ENCODE data around the gene ETV6. TPM values are rescaled to one million over a fixed set of nuclear protein-coding genes. Genes with fewer than 3 reads are reported as not detected.

ETV6 gene
- total and polyA plus RNA-seq, 2 of the 8 experiments (the other 6 are each of a cell fraction or from before 2014, with no cell fraction given), result 5.5 to 23.9 TPM

- Histone ChIP-seq H3K23me2 (ENCODE audit: low read depth, low read length) (no peaks in the 10 kb centered on the region), H3K4me3 (ENCODE audit: extremely low read depth in 1 of 4, insufficient read depth in 2 of 4, low read depth in 3 of 4, low read length in 4 of 4) (no peak overlapping the region), H3K79me1 (ENCODE audit: low read depth, low read length) (no peaks in the 10 kb centered on the region; the same call in 1 of the 2 replicates), H3K14ac (ENCODE audit: insufficient read length) (no peak overlapping the region), H3K56ac (replicated peaks; ENCODE audit: insufficient read length, low read depth, low read length) (no peak overlapping the region), H3K23ac (ENCODE audit: insufficient read length) (no peak overlapping the region), H3K18ac (ENCODE audit: extremely low read depth, low read length) (no peak overlapping the region), H2BK5ac (ENCODE audit: low read depth, low read length) (no peak overlapping the region), H3K36me3 (ENCODE audit: control insufficient read depth in 2 of 4, insufficient read depth in 4 of 4, low read length in 3 of 4) (peaks cover 0 to 6% (median 0%) of the 10 kb centered on the region in 4 experiments; a peak in 1 of 8 replicates), H2AK5ac (ENCODE audit: low read depth, low read length) (no peak overlapping the region), H4K91ac (replicated peaks; ENCODE audit: insufficient read length, low read length) (no peak overlapping the region), H3K27me3 (replicated peaks in 1 of 4; ENCODE audit: control insufficient read depth in 3 of 4, extremely low read depth in 1 of 4, insufficient read depth in 3 of 4, low read length in 3 of 4) (no peaks in the 10 kb centered on the region), H4K8ac (ENCODE audit: extremely low read depth, insufficient read depth, low read length) (no peak overlapping the region), H3K9me3 (ENCODE audit: insufficient read depth in 2 of 2, low read depth in 1 of 2, low read length in 1 of 2) (peaks cover 0 to 4% of the 10 kb centered on the region in 2 experiments; a peak in 1 of 4 replicates), H3K4me2 (ENCODE audit: insufficient read depth in 1 of 2, low read depth in 2 of 2, low read length in 2 of 2) (no peak overlapping the region), H2BK15ac (ENCODE audit: low read length) (no peak overlapping the region), H3K27ac (ENCODE audit: low read depth, low read length) (no peak overlapping the region), H3K4ac (replicated peaks; ENCODE audit: insufficient read length, low read depth, low read length) (no peak overlapping the region), H2BK12ac (ENCODE audit: low read depth, low read length) (no peak overlapping the region), H2BK20ac (ENCODE audit: low read length) (no peak overlapping the region), H2AFZ (ENCODE audit: low read length) (no peak overlapping the region), H3K79me2 (ENCODE audit: control insufficient read depth in 1 of 2, insufficient read depth in 2 of 2, low read length in 2 of 2) (no peaks in the 10 kb centered on the region), H3K9ac (replicated peaks in 1 of 4; ENCODE audit: extremely low read depth in 1 of 4, low read depth in 3 of 4, low read length in 3 of 4) (no peak overlapping the region), H3K4me1 (replicated peaks in 1 of 4; ENCODE audit: control insufficient read depth in 3 of 4, insufficient read depth in 4 of 4, low read length in 3 of 4) (no peaks in the 10 kb centered on the region; a peak in 1 of 7 replicates), H4K5ac (ENCODE audit: insufficient read length, low read depth, low read length) (no peak overlapping the region), H2BK120ac (replicated peaks; ENCODE audit: low read depth, low read length) (no peak overlapping the region), H4K20me1 (replicated peaks in 1 of 2; ENCODE audit: control insufficient read depth in 1 of 2, insufficient read depth in 2 of 2, low read length in 2 of 2) (no peaks in the 10 kb centered on the region)
- WGBS, 2 experiments (ENCODE audit: extremely low coverage in 1 of 2, insufficient coverage in 1 of 2, insufficient read length in 1 of 2, insufficient replicate concordance in 2 of 2, low coverage in 1 of 2, low lambda C conversion rate in 2 of 2, missing lambda C conversion rate in 1 of 2), result 83% methylated on average over 1 of the region's 1 CpG; no CpG with 5 or more reads in 1 of the 2 experiments
- DNase-seq (ENCODE audit: low read depth in 1 of 2, low spot score in 2 of 2), result no peak
- ChIA-PET POLR2A (ENCODE audit: partially characterized antibody) (no interaction called here), CTCF (ENCODE audit: partially characterized antibody) (no interaction called here)
- FAIRE-seq, result no peak
- no peak for TF ChIP-seq SIRT6 (IDR thresholded peaks at IDR 0.05; ENCODE audit: low read length)
- no peak for TF ChIP-seq BACH1 (IDR thresholded peaks at IDR 0.05; ENCODE audit: low read length)
- TF ChIP-seq SIX5 (IDR thresholded peaks at IDR 0.05; ENCODE audit: low read depth, low read length), result no peak
- TF ChIP-seq RFX5 (IDR thresholded peaks at IDR 0.05; ENCODE audit: borderline replicate concordance, low read depth, low read length), result no peak
- no peak for TF ChIP-seq MAX (IDR thresholded peaks at IDR 0.05)
- TF ChIP-seq HDAC2 (IDR thresholded peaks at IDR 0.05; ENCODE audit: borderline replicate concordance in 1 of 2, low read depth in 2 of 2, low read length in 2 of 2), result no peak
- TF ChIP-seq CBX8 (IDR thresholded peaks at IDR 0.05; ENCODE audit: borderline replicate concordance, low read depth, low read length), result no peak
- TF ChIP-seq HDAC6 (IDR thresholded peaks at IDR 0.05; ENCODE audit: low read depth, low read length), result no peak
- no peak for TF ChIP-seq CBX5 (IDR thresholded peaks at IDR 0.05; ENCODE audit: low read depth, low read length)
- TF ChIP-seq ASH2L (IDR thresholded peaks at IDR 0.05; ENCODE audit: low read length), result no peak
- no peak for TF ChIP-seq FOSL1 (IDR thresholded peaks at IDR 0.05; ENCODE audit: insufficient read depth, low read depth, low read length)
- TF ChIP-seq KDM5A (IDR thresholded peaks at IDR 0.05; ENCODE audit: low read length), result no peak
- no peak for TF ChIP-seq TEAD4 (IDR thresholded peaks at IDR 0.05; ENCODE audit: low read depth, low read length)
- TF ChIP-seq GTF2F1 (IDR thresholded peaks at IDR 0.05; ENCODE audit: borderline replicate concordance, low read depth, low read length), result no peak
- no peak for TF ChIP-seq EZH2 (IDR thresholded peaks at IDR 0.05; ENCODE audit: low read depth, low read length, severe bottlenecking)
Observed at GRCh38 chr12:11868027-11868426, 218.6 kb downstream of the ETV6 start.

Measured in H1 (cell line).